GM21825 (cell line): ENCODE data around the gene IER5.
"Not testable (repeated sequence)": the region's sequence is repeated elsewhere in the genome, so short reads cannot be mapped to it uniquely, and the experiment has no call there.

ENCODE experiments used
- ATAC-seq: cut with Tn5 transposase; IDR thresholded peaks from one replicate; pipeline ENCODE4 v1.9.1; 2021; ENCODE audit warnings: mild to moderate bottlenecking, moderate library complexity; ENCODE audit not compliant: unreplicated experiment

IER5 gene

GRCh38 chr1:181088079-181089016 is at the start of gene IER5:
Gene IER5, plus strand, starts transcription at chr1:181088700. Its CDS starts 203 bp downstream, at chr1:181088903.
- peak; percentile 53 for ATAC-seq

- ATAC-seq = no peak
Measured at GRCh38 chr1:181040284-181040865, 48.1 kb upstream of the IER5 start.

GRCh38 chr1:181043025-181043888 is 45.2 kb upstream of the IER5 start:
- no peak for ATAC-seq

GRCh38 chr1:181044449-181044966 is 44.0 kb upstream of the IER5 start:
- ATAC-seq = peak; percentile 83

GRCh38 chr1:181045946-181046345 is 42.6 kb upstream of the IER5 start:
- ATAC-seq = not testable (repeated sequence)

GRCh38 chr1:181049378-181049777 is 39.1 kb upstream of the IER5 start:
- ATAC-seq = no peak

GRCh38 chr1:181050922-181051321 is 37.6 kb upstream of the IER5 start:
- ATAC-seq = no peak

- ATAC-seq = no peak
Measured at GRCh38 chr1:181056560-181056959, 31.9 kb upstream of the IER5 start.

- no peak for ATAC-seq
Measured at GRCh38 chr1:181057079-181057478, 31.4 kb upstream of the IER5 start.

- no peak for ATAC-seq
Measured at GRCh38 chr1:181059435-181059834, 29.1 kb upstream of the IER5 start.

- ATAC-seq = no peak
Measured at GRCh38 chr1:181060066-181060465, 28.4 kb upstream of the IER5 start.

- ATAC-seq = not testable (repeated sequence)
Measured at GRCh38 chr1:181060947-181061346, 27.6 kb upstream of the IER5 start.

GRCh38 chr1:181061487-181061886 is 27.0 kb upstream of the IER5 start:
- no peak for ATAC-seq

- peak; percentile 80 for ATAC-seq
Measured at GRCh38 chr1:181061891-181062835, 26.3 kb upstream of the IER5 start.

- peak; percentile 66 for ATAC-seq
Measured at GRCh38 chr1:181062836-181063428, 25.6 kb upstream of the IER5 start.

- no peak for ATAC-seq
Measured at GRCh38 chr1:181064011-181064623, 24.4 kb upstream of the IER5 start.

GRCh38 chr1:181064702-181065101 is 23.8 kb upstream of the IER5 start:
- no peak for ATAC-seq

GRCh38 chr1:181073638-181074037 is 14.9 kb upstream of the IER5 start:
- no peak for ATAC-seq

GRCh38 chr1:181075766-181076350 is 12.6 kb upstream of the IER5 start:
- ATAC-seq = no peak
